Mucosa of descending colon (tissue), 3 donors: ENCODE data around the gene FBXL3. TPM values are rescaled to one million over a fixed set of nuclear protein-coding genes. Genes with fewer than 3 reads are reported as not detected.
A peak's percentile ranks its signal among the peaks of the same experiment; 100 is the strongest.

Source experiments
- ATAC-seq: fragments of 200-7000 bp; cut with Tn5 transposase; one replicate; pipeline ENCODE4 v1.9.1; 2020; ENCODE audit warnings: mild to moderate bottlenecking, moderate library complexity
- DNase-seq, 3 donors: peaks; one replicate each; pipeline ENCODE4 v3.0.0-alpha.2; 2020
- H3K36me3 ChIP-seq: fragments of 200-600 bp; one replicate; pipeline ENCODE4 v1.8.0; 2021; ENCODE audit warnings: low read depth, mild to moderate bottlenecking
- H3K4me1 ChIP-seq: fragments of 200-600 bp; one replicate; pipeline ENCODE4 v1.8.0; 2021; ENCODE audit warnings: low read depth, mild to moderate bottlenecking
- H3K4me3 ChIP-seq: fragments of 200-600 bp; one replicate; pipeline ENCODE4 v1.8.0; 2021; ENCODE audit warnings: mild to moderate bottlenecking
- H3K9me3 ChIP-seq: fragments of 200-600 bp; one replicate; pipeline ENCODE4 v1.8.0; 2021; ENCODE audit warnings: mild to moderate bottlenecking
- CTCF ChIP-seq: fragments of 200-600 bp; IDR thresholded peaks from one replicate; pipeline ENCODE4 v1.8.0; 2022; ENCODE audit warnings: antibody characterized with exemption, mild to moderate bottlenecking
- intact Hi-C, 2 donors: fragments of 100-400 bp; cut with DNase I in 1 of 2; cut with micrococcal nuclease in 1 of 2; formaldehyde crosslinking; loops; one replicate each; pipeline versions ENCODE4 v1.11.0 to v1.11.1; 2022; cut with DNase I, micrococcal nuclease
- long read RNA-seq, 2 donors: library from polyadenylated mRNA; unstranded; transcript quantifications; one replicate each; pipeline ENCODE4 v2.0.0, GENCODE V29; 2019 to 2021
- total RNA-seq, 3 donors: library from RNA; stranded (reverse); fragmentation: NEBNext Ultra II Directional in 2 of 3; extraction: Animal tissue kit (Norgen Biotek cat#: 25700) in 2 of 3; gene quantifications; one replicate each; pipeline versions ENCODE4 v1.2.1 to v1.2.4, GENCODE V29; 2021 to 2023
- donor health status: DM: no; HTN: no; CAD: no; lungs with moderate emphysema.
- donor health status: DM: no; HTN: no; CAD: no.
- donor health status: DM: no; HTN: yes; CAD: no.

The FBXL3 gene
- total RNA-seq, result 10 to 100 TPM; 40.5 to 57.1 (median 56.0) TPM
- long read RNA-seq, donor 1, transcript FBXL3-201 (5 exons, 3,503 nt), result major isoform, 52 of 83 reads
- long read RNA-seq, donor 1, partial matches to known transcripts, result 3 of 83 reads
- long read RNA-seq, donor 1, other reads (novel, unspliced or antisense), result 25 of 83 reads
- long read RNA-seq, donor 2, partial matches to known transcripts, result 0 of 1 reads
- long read RNA-seq, donor 2, other reads (novel, unspliced or antisense), result 1 of 1 reads

DNA sequence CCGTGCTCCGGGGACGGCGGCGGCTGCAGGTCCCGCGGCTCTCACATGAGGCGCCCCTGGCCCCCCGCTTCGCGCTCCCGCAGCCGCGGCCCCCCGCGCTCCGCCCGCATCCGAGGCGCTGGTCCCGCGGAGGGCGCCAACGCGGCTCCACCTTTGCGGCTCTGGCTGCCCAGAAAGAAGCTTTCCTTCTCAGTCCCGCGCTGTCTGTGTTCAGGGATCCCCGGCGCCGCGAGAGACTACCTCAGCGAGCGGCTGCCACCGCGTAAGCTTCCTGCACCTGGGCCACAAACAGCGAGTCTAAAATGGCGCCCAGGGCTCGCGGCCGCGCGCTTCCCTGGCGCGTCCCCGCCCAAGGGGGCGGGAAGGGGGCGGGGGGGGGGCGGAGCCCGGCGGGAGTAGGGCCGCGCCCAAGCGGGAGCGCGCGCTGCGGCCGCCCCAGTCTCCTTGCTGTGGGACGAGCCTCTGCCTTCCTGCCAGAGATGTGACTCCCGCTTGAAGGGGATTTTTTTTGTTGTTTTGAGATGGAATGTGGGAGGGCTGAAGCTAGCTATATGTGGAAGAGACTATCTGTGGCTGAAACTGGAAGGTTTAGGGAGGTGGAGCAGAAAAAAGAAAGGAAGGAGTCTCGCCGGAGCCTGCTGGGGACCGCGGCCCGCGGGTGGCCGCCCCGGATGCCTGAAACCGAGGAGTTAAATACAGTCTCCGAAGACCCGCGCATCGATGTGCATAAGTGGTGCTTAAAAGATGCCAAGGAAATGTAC lies at the start of gene FBXL3:
Gene FBXL3, minus strand, starts transcription at position 299 of the 761 bp plus-strand sequence. CDS start 5,299 bp downstream, outside the sequence.
- DNase-seq, result peak; percentile 89 to 92 (median 91)

DNA sequence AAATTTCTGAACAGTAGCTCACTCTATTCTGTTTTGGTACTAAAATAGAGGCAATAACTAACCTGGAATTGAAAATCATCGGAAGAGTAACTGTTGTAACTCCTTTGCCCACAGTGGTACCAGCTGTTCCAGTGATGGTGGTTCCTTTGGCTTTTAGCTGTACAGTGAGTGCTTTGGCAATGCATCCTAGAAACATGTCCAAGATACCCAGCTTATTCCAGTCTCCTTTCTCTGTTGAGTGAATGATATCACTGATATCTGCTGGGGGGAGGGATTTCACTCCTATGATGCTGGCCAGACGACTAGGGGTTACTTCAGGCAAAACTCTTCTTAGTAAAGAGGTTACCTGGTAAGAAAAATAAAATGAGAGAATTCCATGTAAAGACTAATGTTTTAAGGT lies 40.6 kb upstream of the FBXL3 start:
- TF ChIP-seq CTCF, result no peak
- no peaks in the 10 kb centered on the region for H3K9me3 ChIP-seq
- no peaks in the 10 kb centered on the region for H3K4me1 ChIP-seq
- no peak for ATAC-seq
- H3K36me3 ChIP-seq, result no peaks in the 10 kb centered on the region
- H3K4me3 ChIP-seq, result no peak overlapping the region
- intact Hi-C loops, result no loop called here
- DNase-seq, result no peak

More for the DNA sequence above, at the start of gene FBXL3:
- intact Hi-C loops, result no loop called here
- TF ChIP-seq CTCF, result no peak
- no peaks in the 10 kb centered on the region for H3K36me3 ChIP-seq
- peak within 1 kb of the TSS; percentile 86 for H3K4me3 ChIP-seq
- ATAC-seq, result peak; percentile 86
- peaks cover 24% of the 10 kb centered on the region for H3K4me1 ChIP-seq
- no peaks in the 10 kb centered on the region for H3K9me3 ChIP-seq

DNA sequence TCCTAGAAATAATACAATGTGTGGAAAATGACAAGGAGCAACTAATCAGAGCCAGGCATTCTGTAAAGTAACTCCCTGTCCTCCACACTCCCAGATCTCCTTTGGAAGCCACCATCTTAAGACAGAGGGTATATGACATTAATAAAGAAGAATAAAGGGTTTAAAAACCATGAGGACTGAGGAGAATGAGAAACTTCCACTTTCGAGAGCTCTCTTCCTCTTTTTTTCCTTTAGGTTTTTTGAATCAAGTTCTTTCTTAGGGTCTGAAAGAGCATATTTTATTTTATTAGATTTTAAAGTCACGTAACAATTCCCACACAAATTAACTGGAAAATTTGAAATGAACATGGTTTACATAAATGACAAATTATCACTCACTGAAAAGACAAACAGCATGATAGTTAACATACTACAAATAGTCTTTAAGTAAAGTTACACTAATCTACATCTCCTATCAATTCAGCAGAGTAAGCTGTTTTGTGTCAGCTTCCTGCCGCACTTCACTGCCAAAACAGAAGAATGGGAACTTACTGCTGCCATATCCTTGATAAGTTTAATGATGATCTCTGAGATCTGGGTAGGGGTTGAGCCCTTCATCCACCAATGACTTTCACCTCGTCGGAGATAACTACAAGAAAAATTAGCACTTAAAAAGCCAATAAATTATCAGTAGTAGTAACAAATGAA lies 38.6 kb upstream of the FBXL3 start:
- H3K36me3 ChIP-seq, result no peaks in the 10 kb centered on the region
- no peaks in the 10 kb centered on the region for H3K4me1 ChIP-seq
- no peak overlapping the region for H3K4me3 ChIP-seq
- DNase-seq (no peak), ATAC-seq (no peak)
- no peaks in the 10 kb centered on the region for H3K9me3 ChIP-seq
- TF ChIP-seq CTCF, result no peak
- intact Hi-C loops, result no loop called here

DNA sequence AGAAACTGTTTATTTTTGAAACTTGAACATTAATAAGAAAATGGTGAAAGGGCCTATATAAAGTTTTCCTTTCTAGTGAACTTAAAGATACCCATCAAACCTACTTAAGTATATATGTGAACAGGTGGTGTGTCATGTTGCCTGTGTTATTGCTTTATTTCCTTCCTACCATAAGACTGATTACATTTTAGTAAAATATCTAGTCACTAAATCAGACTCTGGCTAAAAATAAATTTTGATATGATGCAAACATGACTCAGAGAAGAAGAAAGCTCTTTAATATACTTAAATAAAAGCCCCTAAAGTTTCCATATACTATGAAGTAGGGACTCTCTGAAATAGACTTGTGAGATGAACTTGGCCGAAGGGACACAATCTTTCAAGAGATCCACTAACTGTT lies 35.1 kb upstream of the FBXL3 start:
- intact Hi-C loops, result no loop called here
- TF ChIP-seq CTCF, result no peak
- Histone ChIP-seq H3K9me3 (no peaks in the 10 kb centered on the region), H3K4me1 (no peaks in the 10 kb centered on the region), H3K36me3 (no peaks in the 10 kb centered on the region), H3K4me3 (no peak overlapping the region)
- no peak for ATAC-seq
- no peak for DNase-seq

DNA sequence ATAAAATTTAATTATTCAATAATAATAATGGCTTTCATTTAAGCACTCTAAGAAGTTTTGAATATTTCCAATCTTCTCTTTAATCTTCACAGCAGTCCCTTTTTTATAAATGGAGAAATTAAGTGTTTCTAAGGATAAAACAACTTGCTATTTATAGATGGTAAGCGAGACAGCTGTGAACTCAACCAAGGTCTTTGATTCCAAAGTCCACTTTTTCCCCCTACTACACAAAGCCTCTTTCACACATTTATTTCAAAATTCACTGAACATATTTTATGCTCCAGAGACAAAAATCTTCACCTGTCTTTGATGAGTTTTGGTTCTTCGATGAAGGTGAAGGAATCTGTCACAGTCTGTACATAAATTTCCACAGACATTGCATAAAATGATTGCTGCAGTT lies 34.4 kb upstream of the FBXL3 start:
- Histone ChIP-seq H3K4me1 (no peaks in the 10 kb centered on the region), H3K9me3 (no peaks in the 10 kb centered on the region), H3K36me3 (no peaks in the 10 kb centered on the region), H3K4me3 (no peak overlapping the region)
- intact Hi-C loops, result no loop called here
- TF ChIP-seq CTCF, result no peak
- no peak for DNase-seq
- no peak for ATAC-seq
